Muscle of leg (tissue), 11 donors: ENCODE measurements around the gene MINDY4. TPM values are rescaled to one million over a fixed set of nuclear protein-coding genes. Genes with fewer than 3 reads are reported as not detected.
A peak's percentile ranks its signal among the peaks of the same experiment; 100 is the strongest.

ENCODE experiments used
- DNase-seq: peaks from one replicate; pipeline ENCODE4 v3.0.0; 2013
- H3K27ac ChIP-seq: one replicate; pipeline ENCODE4 v1.5.1; 2013; ENCODE audit warnings: mild to moderate bottlenecking, low read length, control low read depth
- H3K27me3 ChIP-seq: one replicate; pipeline ENCODE4 v1.6.1; 2013; ENCODE audit warnings: low read length; ENCODE audit not compliant: control insufficient read depth, insufficient read depth
- H3K36me3 ChIP-seq: one replicate; pipeline ENCODE4 v1.6.1; 2013; ENCODE audit warnings: low read length; ENCODE audit not compliant: control insufficient read depth, insufficient read depth
- H3K4me1 ChIP-seq: one replicate; pipeline ENCODE4 v1.6.1; 2013; ENCODE audit warnings: low read length; ENCODE audit not compliant: control insufficient read depth, insufficient read depth
- H3K4me3 ChIP-seq: one replicate; pipeline ENCODE4 v1.5.1; 2013; ENCODE audit warnings: low read length, control low read depth
- H3K9me3 ChIP-seq: replicated peaks from 2 replicates; pipeline ENCODE4 v1.6.1; 2013; ENCODE audit warnings: low read depth, low read length; ENCODE audit not compliant: control insufficient read depth
- WGBS: methylation state at CpG from one replicate; pipeline ENCODE4 v1.1.5; 2013; ENCODE audit warnings: missing lambda C conversion rate; ENCODE audit not compliant: insufficient coverage; 5-methylcytosine and 5-hydroxymethylcytosine counted together
- polyA plus RNA-seq, 8 donors: library from polyadenylated mRNA; unstranded; fragments of 120-200 nt; gene quantifications; one replicate each; pipeline versions ENCODE4 v1.2.1 to v1.2.3, GENCODE V29; 2013; ENCODE audit warnings: inconsistent platforms in 1 of 8, low replicate concordance in 1 of 8; ENCODE audit not compliant: insufficient read length in 8 of 8, insufficient read depth in 1 of 8
- total RNA-seq: library from RNA; stranded (reverse); fragments of 120-200 nt; gene quantifications from one replicate; pipeline ENCODE4 v1.2.4, GENCODE V29; 2013

Gene MINDY4
- total and polyA plus RNA-seq, 9 donors = 4.0 to 6.6 (median 5.7) TPM

- H3K36me3 ChIP-seq = no peaks in the 10 kb centered on the region
- no peaks in the 10 kb centered on the region for H3K9me3 ChIP-seq
- no peaks in the 10 kb centered on the region for H3K27me3 ChIP-seq
- no peak for DNase-seq
- no peak overlapping the region for H3K4me3 ChIP-seq
- no peak overlapping the region for H3K27ac ChIP-seq
- peaks cover 49% of the 10 kb centered on the region for H3K4me1 ChIP-seq
Measured at GRCh38 chr7:30884881-30885280, 113.7 kb downstream of the MINDY4 start.

- Histone ChIP-seq H3K27ac (peak overlapping the region; percentile 62), H3K4me1 (peaks cover 39% of the 10 kb centered on the region), H3K27me3 (no peaks in the 10 kb centered on the region), H3K4me3 (no peak overlapping the region), H3K36me3 (no peaks in the 10 kb centered on the region), H3K9me3 (no peaks in the 10 kb centered on the region)
- peak; percentile 83 for DNase-seq
- WGBS = 14% methylated on average over 6 of the region's 7 CpGs
Measured at GRCh38 chr7:30886608-30887011, 115.4 kb downstream of the MINDY4 start.

DNA sequence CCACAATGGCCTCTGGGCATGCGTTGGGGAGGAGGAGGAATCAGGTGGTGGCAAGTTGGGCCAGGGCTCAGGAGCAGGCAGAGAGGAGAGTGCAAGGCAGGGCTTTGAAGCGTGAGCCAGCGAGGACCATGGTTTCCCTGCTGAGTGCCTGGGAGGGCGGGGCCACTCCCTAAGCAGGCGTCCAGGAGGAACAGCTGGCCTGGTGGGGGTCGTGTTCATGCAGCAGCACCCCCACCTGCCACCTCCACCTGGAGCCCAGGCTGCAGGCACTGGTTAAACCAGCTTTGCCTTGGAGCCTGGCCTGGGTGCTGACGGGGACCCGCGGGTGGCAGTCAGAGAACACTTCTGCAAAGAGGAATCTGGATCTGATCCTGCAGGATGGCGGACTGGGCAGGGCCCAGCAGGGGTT is 116.3 kb downstream of the MINDY4 start:
- H3K36me3 ChIP-seq = no peaks in the 10 kb centered on the region
- H3K27ac ChIP-seq = peak overlapping the region; percentile 0
- peaks cover 46% of the 10 kb centered on the region for H3K4me1 ChIP-seq
- no peak for DNase-seq
- WGBS = 41% methylated on average over 8 of the region's 10 CpGs
- H3K27me3 ChIP-seq = no peaks in the 10 kb centered on the region
- H3K9me3 ChIP-seq = no peaks in the 10 kb centered on the region
- no peak overlapping the region for H3K4me3 ChIP-seq

GRCh38 chr7:30888747-30889146 is 117.5 kb downstream of the MINDY4 start:
- H3K27me3 ChIP-seq = no peaks in the 10 kb centered on the region
- DNase-seq = peak; percentile 87
- no peak overlapping the region for H3K27ac ChIP-seq
- peaks cover 57% of the 10 kb centered on the region for H3K4me1 ChIP-seq
- H3K4me3 ChIP-seq = no peak overlapping the region
- H3K36me3 ChIP-seq = no peaks in the 10 kb centered on the region
- WGBS = no CpG with 5 or more reads among the region's 3 CpGs
- no peaks in the 10 kb centered on the region for H3K9me3 ChIP-seq

DNA sequence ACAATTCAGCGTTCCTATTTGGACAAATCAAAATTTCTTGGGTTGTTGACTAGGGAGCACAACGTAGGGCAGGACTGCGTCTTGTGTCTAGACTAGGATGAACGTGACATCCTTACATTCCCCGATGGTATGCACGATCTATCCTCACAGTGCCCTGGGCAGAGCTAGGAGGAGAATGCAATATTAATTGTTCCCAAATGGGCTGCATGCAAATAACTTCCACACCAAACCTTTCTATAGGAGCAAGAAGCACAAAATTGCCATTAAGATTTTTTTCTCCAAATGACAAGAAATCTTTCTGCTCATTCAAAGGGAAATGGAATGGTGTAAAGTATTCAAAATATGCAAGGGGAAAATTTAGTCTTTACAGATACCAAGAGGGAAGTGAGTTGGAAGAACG is 119.0 kb downstream of the MINDY4 start:
- no peaks in the 10 kb centered on the region for H3K27me3 ChIP-seq
- 100% methylated on average over 2 of the region's 7 CpGs for WGBS
- no peaks in the 10 kb centered on the region for H3K9me3 ChIP-seq
- no peak for DNase-seq
- H3K36me3 ChIP-seq = no peaks in the 10 kb centered on the region
- H3K27ac ChIP-seq = no peak overlapping the region
- H3K4me1 ChIP-seq = peaks cover 72% of the 10 kb centered on the region
- no peak overlapping the region for H3K4me3 ChIP-seq

DNA sequence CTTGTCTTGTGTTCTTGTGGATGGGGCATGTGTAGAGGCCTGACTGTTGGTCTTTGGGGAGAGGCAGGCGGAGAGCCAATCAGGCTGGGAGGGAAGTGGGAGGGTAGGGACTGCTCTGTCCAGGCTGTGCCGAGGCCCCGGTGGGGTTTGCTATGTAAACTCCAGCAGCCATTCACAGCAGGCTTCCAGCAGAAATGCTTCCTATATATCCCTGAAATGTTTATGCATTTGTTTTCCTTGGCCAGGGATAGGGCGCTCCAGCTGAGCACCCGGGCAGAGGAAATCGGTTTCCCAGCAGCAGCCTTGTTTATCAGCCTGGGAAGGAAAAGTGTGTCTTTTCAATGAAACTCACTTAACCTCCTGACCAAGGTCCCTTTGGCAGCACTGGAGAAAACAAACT is 122.1 kb downstream of the MINDY4 start:
- no peaks in the 10 kb centered on the region for H3K36me3 ChIP-seq
- peak overlapping the region; percentile 92 for H3K27ac ChIP-seq
- H3K4me3 ChIP-seq = no peak overlapping the region
- peaks cover 65% of the 10 kb centered on the region for H3K4me1 ChIP-seq
- H3K9me3 ChIP-seq = no peaks in the 10 kb centered on the region
- peak; percentile 94 for DNase-seq
- H3K27me3 ChIP-seq = no peaks in the 10 kb centered on the region
- WGBS = 48% methylated on average over 2 of the region's 6 CpGs

DNA sequence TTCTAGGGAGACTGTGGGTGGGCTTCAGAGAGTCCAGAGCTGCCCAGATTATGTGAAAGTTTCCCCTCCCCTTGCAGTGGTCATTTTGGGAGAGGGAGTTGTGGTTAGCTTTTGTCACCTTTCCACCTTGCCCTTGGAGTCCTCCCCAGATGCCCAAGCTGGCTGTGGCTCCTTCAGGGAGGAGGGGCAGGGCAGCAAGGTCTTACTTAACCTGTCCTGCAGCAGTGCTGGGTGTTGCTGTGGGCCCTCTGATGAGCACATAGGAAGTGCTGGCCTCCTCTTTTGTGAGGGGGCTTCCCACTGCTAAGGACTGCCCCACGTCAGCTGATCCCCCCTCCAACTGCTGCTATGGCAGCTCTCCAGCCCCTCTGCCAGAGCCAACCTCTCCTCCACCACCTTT is 122.8 kb downstream of the MINDY4 start:
- 25% methylated on average over 1 of the region's 1 CpG for WGBS
- no peaks in the 10 kb centered on the region for H3K9me3 ChIP-seq
- peaks cover 2% of the 10 kb centered on the region for H3K27me3 ChIP-seq
- H3K4me3 ChIP-seq = no peak overlapping the region
- H3K36me3 ChIP-seq = no peaks in the 10 kb centered on the region
- DNase-seq = no peak
- peaks cover 62% of the 10 kb centered on the region for H3K4me1 ChIP-seq
- H3K27ac ChIP-seq = peak overlapping the region; percentile 92

GRCh38 chr7:30894866-30895605 is 123.8 kb downstream of the MINDY4 start:
- no peak for DNase-seq
- H3K4me1 ChIP-seq = peaks cover 66% of the 10 kb centered on the region
- no peaks in the 10 kb centered on the region for H3K36me3 ChIP-seq
- peaks cover 2% of the 10 kb centered on the region for H3K27me3 ChIP-seq
- no peak overlapping the region for H3K4me3 ChIP-seq
- peak overlapping the region; percentile 35 for H3K27ac ChIP-seq
- no peaks in the 10 kb centered on the region for H3K9me3 ChIP-seq
- 73% methylated on average over 12 of the region's 14 CpGs for WGBS

GRCh38 chr7:30896036-30896435 is 124.8 kb downstream of the MINDY4 start:
- Histone ChIP-seq H3K9me3 (no peaks in the 10 kb centered on the region), H3K27me3 (peaks cover 2% of the 10 kb centered on the region), H3K36me3 (no peaks in the 10 kb centered on the region), H3K4me3 (no peak overlapping the region), H3K4me1 (peaks cover 72% of the 10 kb centered on the region), H3K27ac (no peak overlapping the region)
- 75% methylated on average over 8 of the region's 9 CpGs for WGBS
- no peak for DNase-seq

DNA sequence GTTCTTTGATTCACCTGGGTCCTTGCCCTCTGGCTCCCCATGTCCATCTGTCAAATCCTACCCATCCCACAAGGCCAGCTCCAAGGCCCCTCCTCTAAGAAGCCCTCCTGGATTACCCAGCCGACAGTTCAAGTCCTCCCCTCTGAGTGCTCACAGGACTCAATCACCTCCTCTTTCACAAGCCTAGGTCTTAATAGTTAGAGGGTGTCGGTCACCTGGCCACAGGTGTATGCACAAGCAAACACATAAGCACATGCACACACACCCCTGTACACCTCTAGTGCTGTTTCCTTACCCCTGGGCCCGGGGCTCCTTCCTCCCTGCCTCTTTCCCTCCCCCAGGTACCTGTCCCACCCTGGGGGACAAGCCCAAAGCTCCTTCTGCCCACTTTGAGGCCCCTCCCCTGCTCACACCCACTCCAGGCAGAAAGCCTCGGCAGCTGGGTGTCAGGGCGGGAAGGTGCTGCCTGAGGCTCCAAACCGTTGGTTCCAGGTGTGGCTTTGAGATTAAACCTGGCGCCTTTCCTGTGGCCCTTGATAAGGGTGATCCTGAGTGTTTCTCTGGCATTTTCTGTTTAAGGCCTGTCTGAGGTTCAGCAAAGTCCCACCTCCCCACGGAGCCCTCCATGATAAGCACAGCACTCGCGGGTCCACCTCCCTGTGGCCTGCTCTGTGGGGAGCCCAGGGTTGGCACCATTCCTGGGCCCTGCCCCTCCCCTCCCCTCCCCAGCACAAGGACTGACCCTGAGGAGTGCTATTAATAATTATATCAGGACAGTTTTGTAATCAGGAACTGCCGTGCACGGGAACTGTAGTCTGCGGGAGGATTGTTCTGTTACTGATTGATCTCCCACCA is 125.8 kb downstream of the MINDY4 start:
- Histone ChIP-seq H3K9me3 (no peaks in the 10 kb centered on the region), H3K4me1 (peaks cover 69% of the 10 kb centered on the region), H3K27ac (peak overlapping the region; percentile 20), H3K36me3 (no peaks in the 10 kb centered on the region), H3K27me3 (peaks cover 2% of the 10 kb centered on the region), H3K4me3 (no peak overlapping the region)
- 66% methylated on average over 6 of the region's 13 CpGs for WGBS
- DNase-seq = no peak
